GM12878 (cell line): ENCODE measurements around the gene ZNF451. TPM values are rescaled to one million over a fixed set of nuclear protein-coding genes. Genes with fewer than 3 reads are reported as not detected.

Experiments
- ATAC-seq: fragments of 200-7000 bp; cut with Tn5 transposase; 3 replicates; pipeline ENCODE4 v1.9.1; 2020; ENCODE audit warnings: mild to moderate bottlenecking, moderate library complexity
- BruUV-seq: library from RNA; stranded (reverse); fragments of 400-500 nt; replicated peaks from 2 replicates; lab custom pipeline; 2021; lab: Mats Ljungman, UMichigan
- CTCF ChIA-PET: fragments of 300-600 bp; sonication (Branson Sonifier 250); formaldehyde crosslinking; extraction: SDS; loops from one replicate; lab custom pipeline; 2021; ENCODE audit warnings: inconsistent platforms; lab: Yijun Ruan, JAX
- POLR2A ChIA-PET: fragments of 350-600 bp; formaldehyde crosslinking; extraction: SDS; loops from one replicate; lab custom pipeline; 2021; ENCODE audit warnings: inconsistent platforms; lab: Charles Lee
- RAD21 ChIA-PET: fragments of 300-600 bp; sonication (Branson Sonifier 250); formaldehyde crosslinking; loops from one replicate; lab custom pipeline; 2023; ENCODE audit warnings: antibody characterized with exemption; ENCODE audit not compliant: unreplicated experiment; lab: Charles Lee
- SMC1A ChIA-PET: fragments of 300-600 bp; sonication (Branson Sonifier 250); formaldehyde crosslinking; loops from one replicate; lab custom pipeline; 2023; ENCODE audit not compliant: unreplicated experiment, uncharacterized antibody; lab: Charles Lee
- DNase-seq: peaks from one replicate; pipeline ENCODE4 v3.0.0-alpha.2; 2011; ENCODE audit warnings: low read depth, low spot score
- FAIRE-seq: peaks from 3 replicates; lab custom pipeline; 2011; peaks lifted over from hg19 to GRCh38; lab: Jason Lieb, UNC
- H2AFZ ChIP-seq: 2 replicates; pipeline ENCODE4 v1.6.0; 2011; ENCODE audit warnings: low read depth, low read length, control low read depth; ENCODE audit not compliant: control insufficient read depth
- H3K27ac ChIP-seq: 2 replicates; pipeline ENCODE4 v1.5.1; 2011; ENCODE audit warnings: control low read depth; ENCODE audit not compliant: control insufficient read depth, insufficient read depth
- H3K27me3 ChIP-seq, 2 experiments: replicated peaks in 1 of 2; 2 replicates each; pipeline versions ENCODE4 v1.6.0 to v1.6.1; 2011; ENCODE audit warnings: low read length in 1 of 2; ENCODE audit not compliant: control insufficient read depth in 2 of 2, insufficient read depth in 2 of 2
- H3K36me3 ChIP-seq, 2 experiments: 2 replicates each; pipeline ENCODE4 v1.5.1; 2011; ENCODE audit warnings: low read length in 1 of 2; ENCODE audit not compliant: control insufficient read depth in 2 of 2, insufficient read depth in 2 of 2
- H3K4me1 ChIP-seq: 2 replicates; pipeline ENCODE4 v1.6.1; 2011; ENCODE audit warnings: mild to moderate bottlenecking, low read length, moderate library complexity, mixed read lengths; ENCODE audit not compliant: control insufficient read depth, insufficient read depth
- H3K4me2 ChIP-seq: 2 replicates; pipeline ENCODE4 v1.6.0; 2011; ENCODE audit warnings: control low read depth; ENCODE audit not compliant: control insufficient read depth, insufficient read depth
- H3K4me3 ChIP-seq: fragments of 200-600 bp; sonication (generic); 2 replicates; pipeline ENCODE4 v1.5.1; 2016
- H3K79me2 ChIP-seq: 2 replicates; pipeline ENCODE4 v1.6.0; 2011; ENCODE audit warnings: low read length; ENCODE audit not compliant: control insufficient read depth, insufficient read depth
- H3K9ac ChIP-seq: 2 replicates; pipeline ENCODE4 v1.8.0; 2011; ENCODE audit warnings: low read length, control low read depth, mixed read lengths; ENCODE audit not compliant: control insufficient read depth, insufficient read depth
- H3K9me3 ChIP-seq: replicated peaks from 3 replicates; pipeline ENCODE4 v1.5.1; 2011; ENCODE audit warnings: mild to moderate bottlenecking, low read length; ENCODE audit not compliant: control insufficient read depth, insufficient read depth
- H4K20me1 ChIP-seq: 2 replicates; pipeline ENCODE4 v1.6.0; 2011; ENCODE audit not compliant: control insufficient read depth, insufficient read depth
- CEBPZ ChIP-seq: fragments of 150-350 bp; IDR thresholded peaks from 2 replicates; pipeline ENCODE4 v1.6.1; 2016; ENCODE audit warnings: low read depth, low read length
- CHD2 ChIP-seq: IDR thresholded peaks from 2 replicates; pipeline ENCODE4 v1.6.1; 2011; ENCODE audit warnings: low read depth, low read length, improper control_type of control experiment, borderline replicate concordance
- CUX1 ChIP-seq: IDR thresholded peaks from 2 replicates; pipeline ENCODE4 v1.6.1; 2012; ENCODE audit warnings: improper control_type of control experiment, low read depth, low read length; ENCODE audit not compliant: insufficient replicate concordance
- DPF2 ChIP-seq: fragments of 450-650 bp; IDR thresholded peaks from 2 replicates; pipeline ENCODE4 v1.6.1; 2017; ENCODE audit warnings: mild to moderate bottlenecking
- MYC ChIP-seq: IDR thresholded peaks from 2 replicates; pipeline ENCODE4 v1.6.1; 2011; ENCODE audit warnings: mild to moderate bottlenecking, low read length, moderate library complexity, inconsistent platforms; ENCODE audit not compliant: insufficient read depth, insufficient replicate concordance, insufficient read length, severe bottlenecking
- NFYB ChIP-seq: IDR thresholded peaks from 2 replicates; pipeline ENCODE4 v1.6.1; 2011; ENCODE audit warnings: low read depth, mild to moderate bottlenecking, low read length, improper control_type of control experiment, moderate library complexity; ENCODE audit not compliant: insufficient read depth
- PKNOX1 ChIP-seq: fragments of 450-650 bp; IDR thresholded peaks from 2 replicates; pipeline ENCODE4 v1.6.1; 2016; ENCODE audit warnings: mild to moderate bottlenecking
- PRDM15 ChIP-seq: fragments of 450-650 bp; formaldehyde crosslinking; IDR thresholded peaks from 2 replicates; pipeline ENCODE4 v1.4.0; 2020; ENCODE audit warnings: mild to moderate bottlenecking, moderate library complexity
- SMARCA5 ChIP-seq: fragments of 450-650 bp; IDR thresholded peaks from 2 replicates; pipeline ENCODE4 v1.6.1; 2017; ENCODE audit warnings: mild to moderate bottlenecking
- STAT3 ChIP-seq: IDR thresholded peaks from 2 replicates; pipeline ENCODE4 v1.6.1; 2011; ENCODE audit warnings: low read depth, low read length, improper control_type of control experiment
- WGBS: methylation state at CpG from one replicate; pipeline ENCODE4 v1.1.6; 2016; ENCODE audit warnings: low lambda C conversion rate; ENCODE audit not compliant: insufficient replicate concordance, insufficient coverage; ENCODE audit errors: missing lambda C conversion rate; 5-methylcytosine and 5-hydroxymethylcytosine counted together
- in situ Hi-C: fragments of 300-500 bp; cut with MboI; formaldehyde crosslinking; loops from 9 replicates; pipeline ENCODE4 v1.14.3; 2018; ENCODE audit warnings: mixed read lengths
- intact Hi-C: fragments of 100-400 bp; cut with micrococcal nuclease; formaldehyde crosslinking; loops from one replicate; pipeline ENCODE4 v1.14.2; 2022; ENCODE audit not compliant: unreplicated experiment
- polyA plus RNA-seq, 11 experiments: library from polyadenylated mRNA; depleted of rRNA in 4 of 11; unstranded in 6 of 11; stranded (reverse) in 5 of 11; fragments of >200 nt; fragmentation: Nextera tagmentation in 4 of 11; fragmentation: Illumina TruSeq in 1 of 11; extraction: Ambion mirVana in 4 of 11; extraction: Trizol in 1 of 11; gene quantifications; 1 replicate in 1 of 11; 2 replicates in 10 of 11; pipeline versions ENCODE4 v1.2.1 to v1.2.3, GENCODE V29; 2011 to 2016; ENCODE audit warnings: inconsistent platforms in 2 of 11, missing spikeins in 2 of 11, low read depth in 1 of 11
- total RNA-seq, 4 experiments: library from RNA; depleted of rRNA in 3 of 4; stranded (reverse); fragments of >200 nt in 3 of 4; fragmentation: Illumina TruSeq in 1 of 4; extraction: Trizol in 1 of 4; gene quantifications; 2 replicates each; pipeline versions ENCODE4 v1.2.1 to v1.2.3, GENCODE V29; 2013 to 2021

Gene ZNF451
- total and polyA plus RNA-seq, 10 of the 15 experiments (the other 5 are each of a cell fraction or from before 2014, with no cell fraction given) = 6.5 to 44.4 (median 23.8) TPM

- Histone ChIP-seq H3K9me3 (no peaks in the 10 kb centered on the region; the same call in 2 of the 3 replicates), H3K4me2 (no peak overlapping the region), H3K9ac (no peak overlapping the region), H3K4me1 (no peaks in the 10 kb centered on the region), H3K79me2 (0 out of 2 replicates have a peak, but pooled peaks cover 2% of the 10 kb centered on the region), H3K4me3 (no peak overlapping the region), H3K36me3 (no peaks in the 10 kb centered on the region), H3K27me3 (no peaks in the 10 kb centered on the region), H4K20me1 (no peaks in the 10 kb centered on the region), H3K27ac (no peak overlapping the region), H2AFZ (no peak overlapping the region)
- ChIA-PET POLR2A (interaction anchor here (1.7 kb wide), 1 partner anchor 20 kb away, joined by 5 read pairs; no protein-coding TSS in a partner anchor), SMC1A (interaction anchor here (0.7 to 3.8 kb wide), 5 partner anchors 8 to 212 kb away, joined by 3 to 20 read pairs (median 3); no protein-coding TSS in a partner anchor), RAD21 (no interaction called here), CTCF (interaction anchor here (1.4 kb wide), 1 partner anchor 21 kb away, joined by 3 read pairs; no protein-coding TSS in a partner anchor)
- no TSS peak for BruUV-seq
- in situ Hi-C loops = no loop called here
- intact Hi-C loops = no loop called here
- FAIRE-seq (peak; percentile 7), DNase-seq (no peak), ATAC-seq (no peak)
- WGBS = 92% methylated on average over 1 of the region's 1 CpG
- TF ChIP-seq STAT3 = no peak
- TF ChIP-seq NFYB = no peak
- no peak for TF ChIP-seq DPF2
- TF ChIP-seq MYC = no peak
- no peak for TF ChIP-seq PKNOX1
- no peak for TF ChIP-seq SMARCA5
- TF ChIP-seq CEBPZ = no peak
- no peak for TF ChIP-seq CHD2
- no peak for TF ChIP-seq PRDM15 (CRISPR knock-in tag)
- no peak for TF ChIP-seq CUX1
Observed at GRCh38 chr6:57116776-57117175, 26.8 kb downstream of the ZNF451 start.
